Psoas muscle (tissue), 8 donors: ENCODE data around the gene ANKRD17. TPM values are rescaled to one million over a fixed set of nuclear protein-coding genes. Genes with fewer than 3 reads are reported as not detected.

Experiments used
- ATAC-seq, 4 donors: fragments of 200-7000 bp; cut with Tn5 transposase; one replicate each; pipeline ENCODE4 v1.9.1; 2020; ENCODE audit warnings: moderate library complexity in 3 of 4, mild to moderate bottlenecking in 2 of 4
- DNase-seq, 2 donors: peaks; one replicate each; pipeline ENCODE4 v3.0.0-alpha.2; 2020
- H3K27ac ChIP-seq: fragments of 200-600 bp; one replicate; pipeline ENCODE4 v1.8.0; 2022
- H3K27me3 ChIP-seq, 3 donors: fragments of 200-600 bp in 1 of 3; one replicate each; pipeline versions ENCODE4 v1.6.1 to v1.8.0; 2013 to 2022; ENCODE audit warnings: low read length in 2 of 3, mild to moderate bottlenecking in 2 of 3, moderate library complexity in 1 of 3; ENCODE audit not compliant: insufficient read depth in 3 of 3
- H3K36me3 ChIP-seq, 2 donors: fragments of 200-600 bp in 1 of 2; one replicate each; pipeline versions ENCODE4 v1.6.1 to v1.8.0; 2013 to 2022; ENCODE audit warnings: low read depth in 1 of 2, mild to moderate bottlenecking in 1 of 2, moderate library complexity in 1 of 2; ENCODE audit not compliant: insufficient read depth in 1 of 2
- H3K4me1 ChIP-seq: fragments of 200-600 bp; one replicate; pipeline ENCODE4 v1.8.0; 2022
- H3K4me3 ChIP-seq: fragments of 200-600 bp; one replicate; pipeline ENCODE4 v1.8.0; 2022; ENCODE audit warnings: mild to moderate bottlenecking
- H3K9me3 ChIP-seq: fragments of 200-600 bp; one replicate; pipeline ENCODE4 v1.8.0; 2022
- WGBS, 3 donors: extraction: QIAGEN DNeasy Blood & Tissue Kit; methylation state at CpG; one replicate each; pipeline versions ENCODE4 v1.1.6 to v1.1.7; 2013; 5-methylcytosine and 5-hydroxymethylcytosine counted together
- intact Hi-C, 2 donors: fragments of 100-400 bp; cut with DNase I; formaldehyde crosslinking; loops; one replicate each; pipeline versions ENCODE4 v1.11.0 to v1.14.2; 2022
- polyA plus RNA-seq, 3 donors: library from polyadenylated mRNA; stranded (reverse); fragments of 200-250 nt; gene quantifications; one replicate each; pipeline ENCODE4 v1.2.3, GENCODE V29; 2013
- total RNA-seq, 4 donors: library from RNA; stranded (reverse); fragmentation: NEBNext Ultra II Directional in 2 of 4; extraction: Animal tissue kit (Norgen Biotek cat#: 25700) in 2 of 4; gene quantifications; one replicate each; pipeline versions ENCODE4 v1.2.1 to v1.2.4, GENCODE V29; 2021 to 2023
- TF ChIP-seq, protein P1 (sequence below): fragments of 200-600 bp; IDR thresholded peaks from one replicate; pipeline ENCODE4 v1.8.0; 2022; ENCODE audit warnings: antibody characterized with exemption
- donor health status: healthy with polysubstance abuse.
- donor health status: DM: no; HTN: no; CAD: no; lungs with moderate emphysema.
- donor health status: Bipolar disorder and iron deficiency.
- donor health status: healthy.
- donor health status: DM: yes; HTN: yes; CAD: no.
- donor health status: DM: no; HTN: no; CAD: no.
- donor health status: DM: no; HTN: no; CAD: no.
- donor health status: DM: yes; HTN: yes; CAD: no.

The ANKRD17 gene
- total and polyA plus RNA-seq, 7 donors: 8.0 to 66.2 (median 46.6) TPM

DNA sequence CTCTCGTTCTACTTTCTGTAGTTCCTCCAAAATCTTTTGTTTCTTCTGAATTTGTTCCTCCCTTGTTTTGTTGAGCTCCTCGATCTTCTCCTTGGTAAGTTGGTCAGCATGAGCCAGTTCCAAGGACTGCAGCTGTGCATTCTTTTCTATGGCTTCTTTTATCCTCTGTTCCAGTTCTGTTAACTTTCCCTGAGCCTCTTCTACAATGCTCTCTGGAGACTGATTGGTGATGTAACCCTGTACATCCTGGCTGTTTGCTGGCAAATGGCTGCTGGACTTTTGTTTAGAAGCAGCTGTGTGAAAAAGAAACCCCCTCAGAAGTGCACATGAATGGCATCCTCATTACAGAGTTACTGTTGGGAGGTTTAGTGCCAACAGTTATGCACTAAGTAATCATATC, 118.6 kb downstream of the ANKRD17 start:
- peak overlapping the region; percentile 50 for H3K27ac ChIP-seq
- H3K36me3 ChIP-seq: peaks cover 2 to 96% of the 10 kb centered on the region in 2 donors
- no peaks in the 10 kb centered on the region for H3K27me3 ChIP-seq
- DNase-seq (no peak), ATAC-seq (peak in 1 of 4 donors; percentile 58)
- H3K4me1 ChIP-seq: peaks cover 6% of the 10 kb centered on the region
- no peak overlapping the region for H3K4me3 ChIP-seq
- WGBS, 3 donors: 33 to 67% (median 36%) methylated on average over 2 of the region's 2 CpGs
- no peaks in the 10 kb centered on the region for H3K9me3 ChIP-seq
- TF ChIP-seq, protein P1, sequence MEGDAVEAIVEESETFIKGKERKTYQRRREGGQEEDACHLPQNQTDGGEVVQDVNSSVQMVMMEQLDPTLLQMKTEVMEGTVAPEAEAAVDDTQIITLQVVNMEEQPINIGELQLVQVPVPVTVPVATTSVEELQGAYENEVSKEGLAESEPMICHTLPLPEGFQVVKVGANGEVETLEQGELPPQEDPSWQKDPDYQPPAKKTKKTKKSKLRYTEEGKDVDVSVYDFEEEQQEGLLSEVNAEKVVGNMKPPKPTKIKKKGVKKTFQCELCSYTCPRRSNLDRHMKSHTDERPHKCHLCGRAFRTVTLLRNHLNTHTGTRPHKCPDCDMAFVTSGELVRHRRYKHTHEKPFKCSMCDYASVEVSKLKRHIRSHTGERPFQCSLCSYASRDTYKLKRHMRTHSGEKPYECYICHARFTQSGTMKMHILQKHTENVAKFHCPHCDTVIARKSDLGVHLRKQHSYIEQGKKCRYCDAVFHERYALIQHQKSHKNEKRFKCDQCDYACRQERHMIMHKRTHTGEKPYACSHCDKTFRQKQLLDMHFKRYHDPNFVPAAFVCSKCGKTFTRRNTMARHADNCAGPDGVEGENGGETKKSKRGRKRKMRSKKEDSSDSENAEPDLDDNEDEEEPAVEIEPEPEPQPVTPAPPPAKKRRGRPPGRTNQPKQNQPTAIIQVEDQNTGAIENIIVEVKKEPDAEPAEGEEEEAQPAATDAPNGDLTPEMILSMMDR: no peak
- intact Hi-C loops: loop anchor here in 1 of 2 donors (5.0 to 10.0 kb wide), 2 partner anchors 45 to 117 kb away; partner anchors contain the start of gene ANKRD17

- H3K27ac ChIP-seq: peak overlapping the region; percentile 50
- H3K36me3 ChIP-seq: peaks cover 2 to 96% of the 10 kb centered on the region in 2 donors
- no peak for DNase-seq
- peak; percentile 39 to 71 (median 46) for ATAC-seq
- peaks cover 6% of the 10 kb centered on the region for H3K4me1 ChIP-seq
- intact Hi-C loops: no loop called here
- WGBS, 3 donors: 59 to 71% (median 60%) methylated on average over 3 of the region's 3 CpGs
- TF ChIP-seq, protein P1: no peak
- no peaks in the 10 kb centered on the region for H3K27me3 ChIP-seq
- no peak overlapping the region for H3K4me3 ChIP-seq
- no peaks in the 10 kb centered on the region for H3K9me3 ChIP-seq
Observed at GRCh38 chr4:73139245-73139644, 119.4 kb downstream of the ANKRD17 start.

- H3K36me3 ChIP-seq: peaks cover 2 to 84% of the 10 kb centered on the region in 2 donors
- no peak overlapping the region for H3K27ac ChIP-seq
- no peaks in the 10 kb centered on the region for H3K9me3 ChIP-seq
- DNase-seq: no peak
- TF ChIP-seq, protein P1: no peak
- peaks cover 6% of the 10 kb centered on the region for H3K4me1 ChIP-seq
- no peak for ATAC-seq
- WGBS, 3 donors: 52 to 70% (median 61%) methylated on average over 2 of the region's 2 CpGs
- no peak overlapping the region for H3K4me3 ChIP-seq
- no peaks in the 10 kb centered on the region for H3K27me3 ChIP-seq
- intact Hi-C loops: no loop called here
Observed at GRCh38 chr4:73137121-73137520, 121.5 kb downstream of the ANKRD17 start.

DNA sequence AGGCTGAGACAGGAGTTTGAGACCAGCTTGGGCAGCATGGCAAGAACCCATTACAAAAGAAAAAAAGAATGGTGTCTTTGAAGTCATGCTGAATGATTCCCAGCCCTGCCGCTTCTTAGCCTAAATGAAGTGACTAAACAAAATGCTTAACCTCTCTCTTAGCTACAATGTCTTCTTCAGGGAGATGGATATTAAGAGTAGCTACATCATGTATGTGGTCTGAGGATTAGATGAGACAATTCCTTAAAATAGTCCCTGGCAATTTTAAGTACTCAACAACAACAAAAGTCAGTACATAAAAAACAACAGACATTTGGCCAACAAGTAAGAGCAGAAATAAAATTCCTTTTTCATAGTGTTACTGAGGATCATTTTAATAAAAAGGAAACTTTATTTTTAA, 124.8 kb downstream of the ANKRD17 start:
- Histone ChIP-seq H3K9me3 (no peaks in the 10 kb centered on the region), H3K4me1 (peaks cover 2% of the 10 kb centered on the region), H3K36me3 (peaks cover 0 to 72% of the 10 kb centered on the region in 2 donors), H3K27me3 (no peaks in the 10 kb centered on the region), H3K4me3 (no peak overlapping the region), H3K27ac (peak overlapping the region; percentile 69)
- WGBS, 3 donors: 91 to 95% (median 94%) methylated on average over 1 of the region's 1 CpG
- peak; percentile 79 to 87 (median 82) for ATAC-seq
- TF ChIP-seq, protein P1: no peak
- DNase-seq: no peak
- intact Hi-C loops: loop anchor here in 1 of 2 donors (5.0 kb wide), 1 partner anchor 124 kb away; the partner anchor contains the start of gene ANKRD17

DNA sequence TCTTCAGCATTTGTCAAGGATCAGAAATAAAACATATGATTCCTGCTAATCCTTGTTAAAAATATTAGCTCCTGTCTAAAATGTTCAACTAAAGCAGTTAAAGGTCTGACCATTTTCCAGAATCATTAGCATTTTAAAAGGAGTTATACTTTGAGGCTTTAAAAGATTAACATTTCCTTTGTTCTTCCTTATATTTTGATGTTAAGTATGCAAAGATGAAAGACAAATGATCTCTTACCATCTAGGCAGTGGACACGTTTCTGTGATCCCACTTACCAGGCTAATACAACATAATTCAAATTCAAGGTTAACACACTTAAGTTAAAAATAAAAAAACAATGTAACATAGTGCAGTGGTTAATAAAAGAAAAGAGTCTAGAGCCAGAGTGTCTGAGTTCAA, 127.3 kb downstream of the ANKRD17 start:
- Histone ChIP-seq H3K4me1 (no peaks in the 10 kb centered on the region), H3K27me3 (no peaks in the 10 kb centered on the region), H3K4me3 (no peak overlapping the region), H3K9me3 (no peaks in the 10 kb centered on the region), H3K36me3 (peaks cover 0 to 59% of the 10 kb centered on the region in 2 donors), H3K27ac (no peak overlapping the region)
- ATAC-seq (no peak), DNase-seq (no peak)
- intact Hi-C loops: loop anchor here in 1 of 2 donors (5.0 kb wide), 1 partner anchor 126 kb away; the partner anchor contains the start of gene ANKRD17
- TF ChIP-seq, protein P1: no peak
- WGBS, 3 donors: 65 to 75% (median 72%) methylated on average over 1 of the region's 1 CpG
